H1 (cell line): ENCODE data around the gene KIF15. TPM values are rescaled to one million over a fixed set of nuclear protein-coding genes. Genes with fewer than 3 reads are reported as not detected.

Experiments
- CTCF ChIA-PET: fragments of 300-600 bp; sonication (Branson Sonifier 250); formaldehyde crosslinking; loops from one replicate; lab custom pipeline; 2021; ENCODE audit not compliant: partially characterized antibody; lab: Charles Lee
- POLR2A ChIA-PET: fragments of 300-600 bp; sonication (Branson Sonifier 250); formaldehyde crosslinking; loops from one replicate; lab custom pipeline; 2021; ENCODE audit warnings: inconsistent platforms; ENCODE audit not compliant: partially characterized antibody; lab: Charles Lee
- DNase-seq, 2 experiments: peaks; one replicate each; pipeline versions ENCODE4 v3.0.0 to v3.0.0-alpha.2; 2010 to 2022; ENCODE audit warnings: low spot score in 2 of 2, low read depth in 1 of 2, mixed read lengths in 1 of 2
- FAIRE-seq: peaks from 2 replicates; lab custom pipeline; 2011; peaks lifted over from hg19 to GRCh38; lab: Jason Lieb, UNC
- H2AFZ ChIP-seq: 2 replicates; pipeline ENCODE4 v1.8.1; 2012; ENCODE audit warnings: low read length, inconsistent platforms
- H2AK5ac ChIP-seq: 2 replicates; pipeline ENCODE4 v1.6.1; 2013; ENCODE audit warnings: low read depth, low read length
- H2BK120ac ChIP-seq: replicated peaks from 2 replicates; pipeline ENCODE3; 2013; ENCODE audit warnings: low read depth, low read length, inconsistent platforms
- H2BK12ac ChIP-seq: 2 replicates; pipeline ENCODE4 v1.6.1; 2013; ENCODE audit warnings: low read depth, low read length
- H2BK15ac ChIP-seq: 2 replicates; pipeline ENCODE4 v1.6.1; 2013; ENCODE audit warnings: low read length
- H2BK20ac ChIP-seq: 2 replicates; pipeline ENCODE4 v1.6.1; 2013; ENCODE audit warnings: low read length
- H2BK5ac ChIP-seq: 2 replicates; pipeline ENCODE4 v1.6.1; 2013; ENCODE audit warnings: low read depth, low read length
- H3K14ac ChIP-seq: 2 replicates; pipeline ENCODE4 v1.6.1; 2013; ENCODE audit warnings: inconsistent platforms; ENCODE audit not compliant: insufficient read length
- H3K18ac ChIP-seq: 2 replicates; pipeline ENCODE4 v1.6.1; 2013; ENCODE audit warnings: low read length; ENCODE audit errors: extremely low read depth
- H3K23ac ChIP-seq: 2 replicates; pipeline ENCODE4 v1.6.1; 2013; ENCODE audit warnings: inconsistent platforms; ENCODE audit not compliant: insufficient read length
- H3K23me2 ChIP-seq: 2 replicates; pipeline ENCODE4 v1.6.1; 2013; ENCODE audit warnings: low read depth, low read length
- H3K27ac ChIP-seq: 2 replicates; pipeline ENCODE4 v1.6.1; 2011; ENCODE audit warnings: low read depth, low read length, inconsistent platforms
- H3K27me3 ChIP-seq, 4 experiments: replicated peaks in 1 of 4; 1 replicate in 1 of 4; 2 replicates in 3 of 4; pipeline versions ENCODE4 v1.6.1 to v1.8.1; 2011 to 2013; ENCODE audit warnings: low read length in 3 of 4, mild to moderate bottlenecking in 3 of 4, inconsistent platforms in 2 of 4, mixed read lengths in 2 of 4, moderate library complexity in 1 of 4; ENCODE audit not compliant: control insufficient read depth in 3 of 4, insufficient read depth in 3 of 4; ENCODE audit errors: extremely low read depth in 1 of 4
- H3K36me3 ChIP-seq, 4 experiments: 2 replicates each; pipeline versions ENCODE4 v1.6.1 to v1.8.1; 2011 to 2013; ENCODE audit warnings: mild to moderate bottlenecking in 4 of 4, low read length in 3 of 4, moderate library complexity in 2 of 4, control low read depth in 1 of 4, inconsistent platforms in 1 of 4; ENCODE audit not compliant: insufficient read depth in 4 of 4, control insufficient read depth in 2 of 4
- H3K4ac ChIP-seq: replicated peaks from 2 replicates; pipeline ENCODE3; 2013; ENCODE audit warnings: low read length, low read depth, mixed read lengths, inconsistent platforms; ENCODE audit not compliant: insufficient read length
- H3K4me1 ChIP-seq, 4 experiments: replicated peaks in 1 of 4; 1 replicate in 1 of 4; 2 replicates in 3 of 4; pipeline versions ENCODE4 v1.6.1 to v1.8.1; 2011 to 2013; ENCODE audit warnings: low read length in 3 of 4, inconsistent platforms in 2 of 4, mixed read lengths in 1 of 4; ENCODE audit not compliant: insufficient read depth in 4 of 4, control insufficient read depth in 3 of 4
- H3K4me2 ChIP-seq, 2 experiments: 2 replicates each; pipeline versions ENCODE4 v1.6.1 to v1.8.1; 2011 to 2013; ENCODE audit warnings: low read depth in 2 of 2, low read length in 2 of 2, control low read depth in 1 of 2, inconsistent platforms in 1 of 2, mild to moderate bottlenecking in 1 of 2; ENCODE audit not compliant: insufficient read depth in 1 of 2
- H3K4me3 ChIP-seq, 4 experiments: fragments of 200-600, 300-600 bp in 1 of 4; sonication (generic), shearing (Covaris generic), sonication (Bioruptor Twin) in 1 of 4; 2 replicates each; pipeline versions ENCODE4 v1.5.1 to v1.8.1; 2011 to 2016; ENCODE audit warnings: low read length in 4 of 4, low read depth in 3 of 4, control low read depth in 2 of 4, inconsistent platforms in 2 of 4, mild to moderate bottlenecking in 2 of 4, mixed read lengths in 1 of 4, moderate library complexity in 1 of 4; ENCODE audit not compliant: insufficient read depth in 2 of 4; ENCODE audit errors: extremely low read depth in 1 of 4
- H3K56ac ChIP-seq: replicated peaks from 2 replicates; pipeline ENCODE3; 2013; ENCODE audit warnings: low read depth, mild to moderate bottlenecking, mixed read lengths, low read length, inconsistent platforms; ENCODE audit not compliant: insufficient read length
- H3K79me1 ChIP-seq: 2 replicates; pipeline ENCODE4 v1.6.1; 2013; ENCODE audit warnings: low read depth, low read length, control low read depth
- H3K79me2 ChIP-seq, 2 experiments: 2 replicates each; pipeline versions ENCODE4 v1.6.1 to v1.8.1; 2012 to 2013; ENCODE audit warnings: low read length in 2 of 2, mild to moderate bottlenecking in 2 of 2, inconsistent platforms in 1 of 2; ENCODE audit not compliant: insufficient read depth in 2 of 2, control insufficient read depth in 1 of 2
- H3K9ac ChIP-seq, 4 experiments: replicated peaks in 1 of 4; 1 replicate in 1 of 4; 2 replicates in 3 of 4; pipeline versions ENCODE4 v1.6.1 to v1.8.1; 2011 to 2013; ENCODE audit warnings: low read depth in 3 of 4, low read length in 3 of 4, control low read depth in 2 of 4, mild to moderate bottlenecking in 2 of 4, moderate library complexity in 2 of 4, inconsistent platforms in 1 of 4; ENCODE audit errors: extremely low read depth in 1 of 4
- H3K9me3 ChIP-seq, 2 experiments: 2 replicates each; pipeline versions ENCODE4 v1.6.1 to v1.8.1; 2012 to 2013; ENCODE audit warnings: mild to moderate bottlenecking in 2 of 2, moderate library complexity in 2 of 2, control low read depth in 1 of 2, inconsistent platforms in 1 of 2, low read depth in 1 of 2, low read length in 1 of 2, mixed read lengths in 1 of 2; ENCODE audit not compliant: insufficient read depth in 2 of 2
- H4K20me1 ChIP-seq, 2 experiments: replicated peaks in 1 of 2; 2 replicates each; pipeline versions ENCODE3 to v1.8.1; 2011 to 2013; ENCODE audit warnings: inconsistent platforms in 2 of 2, low read length in 2 of 2, mild to moderate bottlenecking in 1 of 2; ENCODE audit not compliant: insufficient read depth in 2 of 2, control insufficient read depth in 1 of 2
- H4K5ac ChIP-seq: 2 replicates; pipeline ENCODE4 v1.6.1; 2013; ENCODE audit warnings: low read length, low read depth, mixed read lengths, inconsistent platforms; ENCODE audit not compliant: insufficient read length
- H4K8ac ChIP-seq: 2 replicates; pipeline ENCODE4 v1.8.0; 2013; ENCODE audit warnings: mild to moderate bottlenecking, moderate library complexity, low read length, inconsistent platforms; ENCODE audit not compliant: insufficient read depth; ENCODE audit errors: extremely low read depth
- H4K91ac ChIP-seq: replicated peaks from 2 replicates; pipeline ENCODE3; 2013; ENCODE audit warnings: low read length, mixed read lengths, inconsistent platforms; ENCODE audit not compliant: insufficient read length
- E2F6 ChIP-seq: IDR thresholded peaks from 2 replicates; pipeline ENCODE4 v1.6.1; 2012; ENCODE audit warnings: inconsistent platforms
- JUND ChIP-seq: IDR thresholded peaks from 2 replicates; pipeline ENCODE4 v1.6.1; 2011; ENCODE audit warnings: mild to moderate bottlenecking, improper control_type of control experiment, low read length
- MAFK ChIP-seq: IDR thresholded peaks from 2 replicates; pipeline ENCODE4 v1.6.1; 2012; ENCODE audit warnings: low read depth, mild to moderate bottlenecking, improper control_type of control experiment, low read length
- MAX ChIP-seq: IDR thresholded peaks from 2 replicates; pipeline ENCODE4 v1.6.1; 2012; ENCODE audit warnings: inconsistent platforms
- RAD21 ChIP-seq, 2 experiments: IDR thresholded peaks in 1 of 2; conservative IDR thresholded peaks in 1 of 2; 2 replicates each; pipeline ENCODE4 v1.6.1; 2011; ENCODE audit warnings: low read depth in 2 of 2, low read length in 2 of 2, improper control_type of control experiment in 1 of 2, inconsistent platforms in 1 of 2, mild to moderate bottlenecking in 1 of 2, moderate library complexity in 1 of 2
- TCF12 ChIP-seq: IDR thresholded peaks from 2 replicates; pipeline ENCODE4 v1.6.1; 2011; ENCODE audit warnings: low read depth, mild to moderate bottlenecking, low read length
- WGBS, 2 experiments: shearing (Covaris generic) in 1 of 2; methylation state at CpG; one replicate each; pipeline versions ENCODE4 v1.1.6 to v1.1.7; 2013 to 2015; ENCODE audit warnings: low lambda C conversion rate in 2 of 2, mixed read lengths in 2 of 2, inconsistent platforms in 1 of 2, low coverage in 1 of 2, missing lambda C conversion rate in 1 of 2; ENCODE audit not compliant: insufficient replicate concordance in 2 of 2, insufficient coverage in 1 of 2, insufficient read length in 1 of 2; ENCODE audit errors: extremely low coverage in 1 of 2, missing lambda C conversion rate in 1 of 2; 5-methylcytosine and 5-hydroxymethylcytosine counted together
- polyA plus RNA-seq, 7 experiments: library from polyadenylated mRNA; depleted of rRNA in 3 of 7; stranded (reverse) in 5 of 7; unstranded in 2 of 7; fragments of >200 nt in 5 of 7; fragments of 200-250 nt in 2 of 7; gene quantifications; 1 replicate in 5 of 7; 2 replicates in 1 of 7; 4 replicates in 1 of 7; pipeline versions ENCODE4 v1.2.1 to v1.2.3, GENCODE V29; 2011 to 2013; ENCODE audit warnings: missing spikeins in 2 of 7, mixed read lengths in 2 of 7
- total RNA-seq: library from RNA; stranded (reverse); fragmentation: NEBNext Ultra II Directional; extraction: Animal tissue kit (Norgen Biotek cat#: 25700); gene quantifications from 2 replicates; pipeline ENCODE4 v1.2.1, GENCODE V29; 2021
- TF ChIP-seq, protein P1 (sequence below), 3 experiments: IDR thresholded peaks; 1 replicate in 2 of 3; 2 replicates in 1 of 3; pipeline versions ENCODE4 v1.5.1 to v1.6.1; 2011; ENCODE audit warnings: low read length in 3 of 3, mild to moderate bottlenecking in 3 of 3, inconsistent platforms in 2 of 3, low read depth in 1 of 3, moderate library complexity in 1 of 3; ENCODE audit not compliant: insufficient read depth in 1 of 3; ENCODE audit errors: control extremely low read depth in 1 of 3
- TF ChIP-seq, protein P2 (sequence below): IDR thresholded peaks from 2 replicates; pipeline ENCODE4 v1.6.1; 2012; ENCODE audit warnings: low read length, inconsistent platforms

Gene KIF15
- total and polyA plus RNA-seq, 2 of the 8 experiments (the other 6 are each of a cell fraction or from before 2014, with no cell fraction given) = 4.2 to 25.5 TPM

DNA sequence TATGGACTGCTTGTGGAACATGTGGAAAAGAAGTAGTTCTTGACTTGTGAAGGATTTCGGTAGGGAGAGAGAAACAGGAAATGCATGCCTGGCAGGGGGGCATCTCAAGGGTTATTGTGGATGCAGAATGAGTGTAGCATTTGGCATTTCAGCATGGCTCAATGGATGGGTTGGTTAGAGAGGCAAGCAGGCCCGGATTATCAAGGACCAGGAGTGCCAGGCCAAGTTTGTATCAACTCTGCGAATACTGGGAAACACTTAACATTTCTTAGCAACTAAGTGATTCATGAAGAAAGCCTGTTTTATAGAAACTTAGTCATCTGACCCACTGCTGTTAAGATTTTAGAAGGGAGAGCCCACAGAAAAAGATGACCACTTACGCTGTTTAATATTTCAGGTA, 33.6 kb downstream of the KIF15 start:
- Histone ChIP-seq H2AFZ (no peak overlapping the region), H3K23ac (no peak overlapping the region), H3K27ac (no peak overlapping the region), H4K8ac (no peak overlapping the region), H2BK5ac (no peak overlapping the region), H3K4me3 (no peak overlapping the region), H4K20me1 (no peaks in the 10 kb centered on the region), H3K4me2 (no peak overlapping the region), H2BK15ac (no peak overlapping the region), H2BK120ac (no peak overlapping the region), H4K5ac (no peak overlapping the region), H3K4me1 (peaks cover 0 to 3% (median 0%) of the 10 kb centered on the region in 4 experiments; a peak in 1 of 7 replicates), H3K9ac (no peak overlapping the region), H3K56ac (no peak overlapping the region), H3K79me1 (no peaks in the 10 kb centered on the region; the same call in 1 of the 2 replicates), H4K91ac (no peak overlapping the region), H3K23me2 (no peaks in the 10 kb centered on the region; the same call in 1 of the 2 replicates), H3K4ac (no peak overlapping the region), H3K36me3 (peaks cover 10 to 44% (median 27%) of the 10 kb centered on the region in 4 experiments), H2BK12ac (no peak overlapping the region), H3K9me3 (no peaks in the 10 kb centered on the region), H3K27me3 (no peaks in the 10 kb centered on the region), H3K79me2 (no peaks in the 10 kb centered on the region), H3K18ac (no peak overlapping the region), H3K14ac (no peak overlapping the region), H2AK5ac (no peak overlapping the region), H2BK20ac (no peak overlapping the region)
- 84% methylated on average over 4 of the region's 4 CpGs; no CpG with 5 or more reads in 1 of the 2 experiments for WGBS, 2 experiments
- DNase-seq = peak in 1 of 2 experiments; percentile 44
- ChIA-PET POLR2A (no interaction called here), CTCF (interaction anchor here (1.4 to 1.9 kb wide), 2 partner anchors 11 kb away, joined by 4 to 7 read pairs; no protein-coding TSS in a partner anchor)
- no peak for TF ChIP-seq MAFK
- TF ChIP-seq MAX = no peak
- TF ChIP-seq TCF12 = no peak
- TF ChIP-seq, protein P1, sequence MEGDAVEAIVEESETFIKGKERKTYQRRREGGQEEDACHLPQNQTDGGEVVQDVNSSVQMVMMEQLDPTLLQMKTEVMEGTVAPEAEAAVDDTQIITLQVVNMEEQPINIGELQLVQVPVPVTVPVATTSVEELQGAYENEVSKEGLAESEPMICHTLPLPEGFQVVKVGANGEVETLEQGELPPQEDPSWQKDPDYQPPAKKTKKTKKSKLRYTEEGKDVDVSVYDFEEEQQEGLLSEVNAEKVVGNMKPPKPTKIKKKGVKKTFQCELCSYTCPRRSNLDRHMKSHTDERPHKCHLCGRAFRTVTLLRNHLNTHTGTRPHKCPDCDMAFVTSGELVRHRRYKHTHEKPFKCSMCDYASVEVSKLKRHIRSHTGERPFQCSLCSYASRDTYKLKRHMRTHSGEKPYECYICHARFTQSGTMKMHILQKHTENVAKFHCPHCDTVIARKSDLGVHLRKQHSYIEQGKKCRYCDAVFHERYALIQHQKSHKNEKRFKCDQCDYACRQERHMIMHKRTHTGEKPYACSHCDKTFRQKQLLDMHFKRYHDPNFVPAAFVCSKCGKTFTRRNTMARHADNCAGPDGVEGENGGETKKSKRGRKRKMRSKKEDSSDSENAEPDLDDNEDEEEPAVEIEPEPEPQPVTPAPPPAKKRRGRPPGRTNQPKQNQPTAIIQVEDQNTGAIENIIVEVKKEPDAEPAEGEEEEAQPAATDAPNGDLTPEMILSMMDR (IDR thresholded peaks at IDR 0.05; ENCODE audit: control extremely low read depth in 1 of 3, insufficient read depth in 1 of 3, low read depth in 1 of 3, low read length in 3 of 3) = no peak
- TF ChIP-seq RAD21 (IDR thresholded peaks at IDR 0.05 in 1 of 2, conservative IDR thresholded peaks at IDR 0.05 in 1 of 2; ENCODE audit: low read depth in 2 of 2, low read length in 2 of 2) = no peak
- TF ChIP-seq, protein P2, sequence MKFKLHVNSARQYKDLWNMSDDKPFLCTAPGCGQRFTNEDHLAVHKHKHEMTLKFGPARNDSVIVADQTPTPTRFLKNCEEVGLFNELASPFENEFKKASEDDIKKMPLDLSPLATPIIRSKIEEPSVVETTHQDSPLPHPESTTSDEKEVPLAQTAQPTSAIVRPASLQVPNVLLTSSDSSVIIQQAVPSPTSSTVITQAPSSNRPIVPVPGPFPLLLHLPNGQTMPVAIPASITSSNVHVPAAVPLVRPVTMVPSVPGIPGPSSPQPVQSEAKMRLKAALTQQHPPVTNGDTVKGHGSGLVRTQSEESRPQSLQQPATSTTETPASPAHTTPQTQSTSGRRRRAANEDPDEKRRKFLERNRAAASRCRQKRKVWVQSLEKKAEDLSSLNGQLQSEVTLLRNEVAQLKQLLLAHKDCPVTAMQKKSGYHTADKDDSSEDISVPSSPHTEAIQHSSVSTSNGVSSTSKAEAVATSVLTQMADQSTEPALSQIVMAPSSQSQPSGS = no peak
- TF ChIP-seq JUND = no peak
- no peak for TF ChIP-seq E2F6
- FAIRE-seq = no peak
